DND-41 (cell line): Measurements from ENCODE around the gene PCK2.

Experiments
- CTCF ChIP-seq: IDR thresholded peaks from 2 replicates; pipeline ENCODE4 v1.5.1; 2012; ENCODE audit warnings: borderline replicate concordance, low read length, moderate library complexity, mild to moderate bottlenecking; ENCODE audit not compliant: poor library complexity, severe bottlenecking; ENCODE audit errors: extremely low read depth
- EZH2 ChIP-seq: IDR thresholded peaks from 3 replicates; pipeline ENCODE4 v1.6.1; 2012; ENCODE audit warnings: borderline replicate concordance, low read depth, mild to moderate bottlenecking, moderate library complexity, low read length, inconsistent platforms; ENCODE audit not compliant: severe bottlenecking

GRCh38 chr14:24074625-24075484, 19.3 kb upstream of the PCK2 start:
- no peak for TF ChIP-seq CTCF
- TF ChIP-seq EZH2: no peak
